Muscle layer of colon (tissue), 2 donors: ENCODE data around the gene RCOR3.

Source experiments
- H3K27ac ChIP-seq: one replicate; pipeline ENCODE4 v1.7.0; 2013; ENCODE audit warnings: low read depth, mild to moderate bottlenecking, low read length, moderate library complexity
- H3K27me3 ChIP-seq, 2 donors: one replicate each; pipeline ENCODE4 v1.7.0; 2013; ENCODE audit warnings: low read length in 2 of 2, mild to moderate bottlenecking in 2 of 2; ENCODE audit not compliant: insufficient read depth in 2 of 2, control insufficient read depth in 1 of 2
- H3K36me3 ChIP-seq: one replicate; pipeline ENCODE4 v1.7.0; 2013; ENCODE audit warnings: mild to moderate bottlenecking, low read length; ENCODE audit not compliant: insufficient read depth
- H3K4me1 ChIP-seq: one replicate; pipeline ENCODE4 v1.7.0; 2013; ENCODE audit warnings: mild to moderate bottlenecking, low read length; ENCODE audit not compliant: insufficient read depth
- H3K4me3 ChIP-seq, 2 donors: one replicate each; pipeline ENCODE4 v1.7.0; 2013; ENCODE audit warnings: low read length in 2 of 2, low read depth in 1 of 2, mild to moderate bottlenecking in 1 of 2, moderate library complexity in 1 of 2
- H3K9ac ChIP-seq: one replicate; pipeline ENCODE4 v1.7.0; 2013; ENCODE audit warnings: low read length
- H3K9me3 ChIP-seq: one replicate; pipeline ENCODE4 v1.7.0; 2013; ENCODE audit warnings: mild to moderate bottlenecking, low read length
- donor health status: abdominal sarcoma.
- donor health status: Adenocarcinoma of cecum.

Gene RCOR3

GRCh38 chr1:211327346-211327921 is 68.3 kb downstream of the RCOR3 start:
- Histone ChIP-seq H3K9me3 (no peaks in the 10 kb centered on the region), H3K27ac (peak overlapping the region; percentile 82), H3K27me3 (no peaks in the 10 kb centered on the region), H3K4me3 (peak overlapping the region; percentile 72 to 91), H3K4me1 (peaks cover 38% of the 10 kb centered on the region), H3K9ac (peak overlapping the region; percentile 18), H3K36me3 (no peaks in the 10 kb centered on the region)

- H3K4me3 ChIP-seq, result peak overlapping the region in 1 of 2 donors; percentile 91
- peaks cover 42% of the 10 kb centered on the region for H3K4me1 ChIP-seq
Observed at GRCh38 chr1:211328084-211328694, 69.0 kb downstream of the RCOR3 start.

GRCh38 chr1:211328866-211329475 is 69.8 kb downstream of the RCOR3 start:
- peaks cover 42% of the 10 kb centered on the region for H3K4me1 ChIP-seq
- no peaks in the 10 kb centered on the region for H3K9me3 ChIP-seq
- no peaks in the 10 kb centered on the region for H3K36me3 ChIP-seq
- H3K9ac ChIP-seq, result no peak overlapping the region
- H3K4me3 ChIP-seq, result no peak overlapping the region
- H3K27me3 ChIP-seq, result no peaks in the 10 kb centered on the region
- no peak overlapping the region for H3K27ac ChIP-seq

More at GRCh38 chr1:211328084-211328694, 69.0 kb downstream of the RCOR3 start:
- Histone ChIP-seq H3K27ac (peak overlapping the region; percentile 82), H3K9ac (peak overlapping the region; percentile 18), H3K27me3 (no peaks in the 10 kb centered on the region), H3K9me3 (no peaks in the 10 kb centered on the region), H3K36me3 (no peaks in the 10 kb centered on the region)

- H3K27ac ChIP-seq, result no peak overlapping the region
Observed at GRCh38 chr1:211329764-211330201, 70.6 kb downstream of the RCOR3 start.

GRCh38 chr1:211330282-211330936 is 71.2 kb downstream of the RCOR3 start:
- Histone ChIP-seq H3K9me3 (no peaks in the 10 kb centered on the region), H3K4me1 (peaks cover 46% of the 10 kb centered on the region), H3K4me3 (peak overlapping the region in 1 of 2 donors; percentile 9), H3K27me3 (no peaks in the 10 kb centered on the region), H3K9ac (no peak overlapping the region), H3K27ac (no peak overlapping the region), H3K36me3 (no peaks in the 10 kb centered on the region)

More at GRCh38 chr1:211329764-211330201, 70.6 kb downstream of the RCOR3 start:
- no peak overlapping the region for H3K9ac ChIP-seq
- peaks cover 42% of the 10 kb centered on the region for H3K4me1 ChIP-seq
- no peaks in the 10 kb centered on the region for H3K27me3 ChIP-seq
- no peaks in the 10 kb centered on the region for H3K9me3 ChIP-seq
- H3K36me3 ChIP-seq, result no peaks in the 10 kb centered on the region
- H3K4me3 ChIP-seq, result peak overlapping the region in 1 of 2 donors; percentile 9

GRCh38 chr1:211331011-211331709 is 72.0 kb downstream of the RCOR3 start:
- no peak overlapping the region for H3K27ac ChIP-seq
- H3K4me3 ChIP-seq, result no peak overlapping the region
- no peaks in the 10 kb centered on the region for H3K9me3 ChIP-seq
- no peaks in the 10 kb centered on the region for H3K36me3 ChIP-seq
- no peak overlapping the region for H3K9ac ChIP-seq
- H3K27me3 ChIP-seq, result no peaks in the 10 kb centered on the region
- H3K4me1 ChIP-seq, result peaks cover 54% of the 10 kb centered on the region

- no peaks in the 10 kb centered on the region for H3K36me3 ChIP-seq
- no peaks in the 10 kb centered on the region for H3K27me3 ChIP-seq
- H3K27ac ChIP-seq, result no peak overlapping the region
- no peak overlapping the region for H3K9ac ChIP-seq
- no peaks in the 10 kb centered on the region for H3K9me3 ChIP-seq
- H3K4me3 ChIP-seq, result no peak overlapping the region
- peaks cover 55% of the 10 kb centered on the region for H3K4me1 ChIP-seq
Observed at GRCh38 chr1:211332036-211332616, 73.0 kb downstream of the RCOR3 start.

- H3K27me3 ChIP-seq, result no peaks in the 10 kb centered on the region
Observed at GRCh38 chr1:211332830-211333229, 73.7 kb downstream of the RCOR3 start.

GRCh38 chr1:211333906-211334305 is 74.7 kb downstream of the RCOR3 start:
- Histone ChIP-seq H3K4me3 (no peak overlapping the region), H3K27me3 (no peaks in the 10 kb centered on the region), H3K9me3 (no peaks in the 10 kb centered on the region), H3K9ac (no peak overlapping the region), H3K27ac (no peak overlapping the region), H3K4me1 (peaks cover 41% of the 10 kb centered on the region), H3K36me3 (no peaks in the 10 kb centered on the region)

More at GRCh38 chr1:211332830-211333229, 73.7 kb downstream of the RCOR3 start:
- Histone ChIP-seq H3K4me3 (no peak overlapping the region), H3K4me1 (peaks cover 52% of the 10 kb centered on the region), H3K27ac (no peak overlapping the region), H3K9ac (no peak overlapping the region), H3K9me3 (no peaks in the 10 kb centered on the region), H3K36me3 (no peaks in the 10 kb centered on the region)

- H3K27ac ChIP-seq, result no peak overlapping the region
- H3K27me3 ChIP-seq, result no peaks in the 10 kb centered on the region
- no peak overlapping the region for H3K4me3 ChIP-seq
- no peaks in the 10 kb centered on the region for H3K9me3 ChIP-seq
- H3K4me1 ChIP-seq, result peaks cover 30% of the 10 kb centered on the region
- H3K9ac ChIP-seq, result no peak overlapping the region
- no peaks in the 10 kb centered on the region for H3K36me3 ChIP-seq
Observed at GRCh38 chr1:211334986-211335385, 75.8 kb downstream of the RCOR3 start.
